Lower leg skin (tissue), 4 donors: ENCODE results near the gene SPON1. TPM values are rescaled to one million over a fixed set of nuclear protein-coding genes. Genes with fewer than 3 reads are reported as not detected.

Source experiments
- DNase-seq, 2 donors: peaks; one replicate each; pipeline ENCODE4 v3.0.0-alpha.2; 2019; ENCODE audit warnings: low spot score in 2 of 2
- H3K4me3 ChIP-seq: fragments of 200-600 bp; sonication (generic); 2 replicates; pipeline ENCODE4 v1.5.1; 2017; ENCODE audit warnings: mild to moderate bottlenecking, low read depth; ENCODE audit not compliant: poor library complexity, severe bottlenecking
- CTCF ChIP-seq, 3 donors: fragments of 450-650 bp; IDR thresholded peaks; one replicate each; pipeline ENCODE4 v1.5.1; 2016; ENCODE audit warnings: antibody characterized with exemption in 3 of 3, mild to moderate bottlenecking in 3 of 3, moderate library complexity in 2 of 3
- POLR2A ChIP-seq, 2 donors: fragments of 450-650 bp; IDR thresholded peaks; one replicate each; pipeline ENCODE4 v1.6.1; 2016 to 2017; ENCODE audit warnings: antibody characterized with exemption in 2 of 2, mild to moderate bottlenecking in 1 of 2, moderate library complexity in 1 of 2
- WGBS, 2 donors: methylation state at CpG; one replicate each; pipeline ENCODE4 v1.1.5; 2018; 5-methylcytosine and 5-hydroxymethylcytosine counted together
- intact Hi-C: fragments of 100-400 bp; cut with DNase I; formaldehyde crosslinking; loops from one replicate; pipeline ENCODE4 v1.15.0; 2023; ENCODE audit warnings: low total_unique reads
- total RNA-seq, 4 donors: library from RNA; depleted of rRNA; stranded (reverse); fragments of >200 nt; gene quantifications; one replicate each; pipeline ENCODE4 v1.1.0, GENCODE V29; 2016

Gene SPON1
- 10 to 100 TPM in 1 of 4 donors, 1 to 10 TPM in 3; 3.8 to 12.3 (median 5.1) TPM for total RNA-seq

- no peak within 1 kb of the TSS for H3K4me3 ChIP-seq
Observed at GRCh38 chr11:13962562-13963168, at the start of gene SPON1. Gene SPON1 (plus strand): TSS chr11:13962723. CDS start chr11:13962905, 182 bp downstream.

GRCh38 chr11:13917264-13917663 lies 45.3 kb upstream of the SPON1 start:
- no peak for DNase-seq
- TF ChIP-seq CTCF (IDR thresholded peaks at IDR 0.05) (no peak), POLR2A (IDR thresholded peaks at IDR 0.05) (no peak)
- H3K4me3 ChIP-seq = no peak overlapping the region
- 52 to 55% methylated on average over 1 of the region's 1 CpG for WGBS, 2 donors
- intact Hi-C loops = no loop called here

More at GRCh38 chr11:13962562-13963168, at the start of gene SPON1:
- intact Hi-C loops = no loop called here
- DNase-seq = no peak
- TF ChIP-seq POLR2A (IDR thresholded peaks at IDR 0.05) (no peak), CTCF (IDR thresholded peaks at IDR 0.05) (no peak)
- 2% methylated on average over 20 to 42 of the region's 74 CpGs for WGBS, 2 donors

- DNase-seq = no peak
- intact Hi-C loops = no loop called here
- no peak overlapping the region for H3K4me3 ChIP-seq
- WGBS, 2 donors = 57 to 58% methylated on average over 2 of the region's 2 CpGs
- TF ChIP-seq POLR2A (IDR thresholded peaks at IDR 0.05) (no peak), CTCF (IDR thresholded peaks at IDR 0.05) (no peak)
Observed at GRCh38 chr11:13917904-13918303, 44.6 kb upstream of the SPON1 start.

GRCh38 chr11:13920756-13921155 lies 41.8 kb upstream of the SPON1 start:
- no peak overlapping the region for H3K4me3 ChIP-seq
- no peak for TF ChIP-seq CTCF (IDR thresholded peaks at IDR 0.05)
- TF ChIP-seq POLR2A (IDR thresholded peaks at IDR 0.05) = no peak
- 60 to 63% methylated on average over 3 of the region's 3 CpGs for WGBS, 2 donors
- intact Hi-C loops = no loop called here
- DNase-seq = no peak

- intact Hi-C loops = no loop called here
- WGBS, 2 donors = 71 to 78% methylated on average over 8 of the region's 8 CpGs
- H3K4me3 ChIP-seq = no peak overlapping the region
- no peak for DNase-seq
- TF ChIP-seq CTCF (IDR thresholded peaks at IDR 0.05) (no peak), POLR2A (IDR thresholded peaks at IDR 0.05) (no peak)
Observed at GRCh38 chr11:13921545-13921944, 41.0 kb upstream of the SPON1 start.

- intact Hi-C loops = no loop called here
- 56 to 74% methylated on average over 1 of the region's 1 CpG for WGBS, 2 donors
- DNase-seq = no peak
- TF ChIP-seq CTCF (IDR thresholded peaks at IDR 0.05) (no peak), POLR2A (IDR thresholded peaks at IDR 0.05) (no peak)
- no peak overlapping the region for H3K4me3 ChIP-seq
Observed at GRCh38 chr11:13923182-13923581, 39.3 kb upstream of the SPON1 start.
